DND-41 (cell line): ENCODE measurements around the gene STXBP6.

Experiments
- EZH2 ChIP-seq: IDR thresholded peaks from 3 replicates; pipeline ENCODE4 v1.6.1; 2012; ENCODE audit warnings: borderline replicate concordance, low read depth, mild to moderate bottlenecking, moderate library complexity, low read length, inconsistent platforms; ENCODE audit not compliant: severe bottlenecking
- TF ChIP-seq, protein P1 (sequence below): IDR thresholded peaks from 2 replicates; pipeline ENCODE4 v1.5.1; 2012; ENCODE audit warnings: borderline replicate concordance, low read length, moderate library complexity, mild to moderate bottlenecking; ENCODE audit not compliant: poor library complexity, severe bottlenecking; ENCODE audit errors: extremely low read depth

DNA sequence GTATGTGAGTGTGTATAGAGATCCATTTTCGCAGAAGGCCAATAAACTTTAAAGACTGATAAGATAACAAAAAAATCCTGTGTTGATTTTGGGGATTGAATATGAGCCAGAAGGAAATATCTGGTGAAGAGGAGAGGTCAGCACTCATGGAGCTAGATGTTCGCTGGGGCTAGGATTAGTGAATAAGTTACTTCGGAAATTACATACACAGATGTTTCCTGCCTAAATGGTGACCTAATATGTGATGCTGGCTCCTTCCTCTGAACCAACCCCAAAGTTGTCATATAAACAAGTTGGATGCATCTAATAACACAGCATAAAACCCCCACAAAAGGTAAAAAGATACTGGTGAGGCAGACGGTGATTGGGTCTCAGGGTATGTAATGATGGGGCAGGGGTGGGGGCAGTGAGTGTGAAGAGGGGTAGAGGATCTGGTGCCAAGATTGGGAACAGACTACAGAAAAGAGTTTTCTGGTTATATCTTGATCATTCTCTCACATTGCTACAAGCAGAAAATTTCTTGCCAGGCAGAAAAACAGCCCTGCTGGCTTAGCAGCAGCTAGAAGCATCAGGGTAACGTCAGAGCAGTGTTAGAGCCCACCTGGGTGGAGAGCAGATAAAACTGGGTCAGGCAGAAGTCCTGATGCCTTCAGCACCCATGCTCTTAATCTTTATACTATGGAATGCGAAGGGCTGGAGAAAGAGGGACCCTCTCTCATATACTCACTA is 275.6 kb downstream of the STXBP6 start:
- TF ChIP-seq, protein P1, sequence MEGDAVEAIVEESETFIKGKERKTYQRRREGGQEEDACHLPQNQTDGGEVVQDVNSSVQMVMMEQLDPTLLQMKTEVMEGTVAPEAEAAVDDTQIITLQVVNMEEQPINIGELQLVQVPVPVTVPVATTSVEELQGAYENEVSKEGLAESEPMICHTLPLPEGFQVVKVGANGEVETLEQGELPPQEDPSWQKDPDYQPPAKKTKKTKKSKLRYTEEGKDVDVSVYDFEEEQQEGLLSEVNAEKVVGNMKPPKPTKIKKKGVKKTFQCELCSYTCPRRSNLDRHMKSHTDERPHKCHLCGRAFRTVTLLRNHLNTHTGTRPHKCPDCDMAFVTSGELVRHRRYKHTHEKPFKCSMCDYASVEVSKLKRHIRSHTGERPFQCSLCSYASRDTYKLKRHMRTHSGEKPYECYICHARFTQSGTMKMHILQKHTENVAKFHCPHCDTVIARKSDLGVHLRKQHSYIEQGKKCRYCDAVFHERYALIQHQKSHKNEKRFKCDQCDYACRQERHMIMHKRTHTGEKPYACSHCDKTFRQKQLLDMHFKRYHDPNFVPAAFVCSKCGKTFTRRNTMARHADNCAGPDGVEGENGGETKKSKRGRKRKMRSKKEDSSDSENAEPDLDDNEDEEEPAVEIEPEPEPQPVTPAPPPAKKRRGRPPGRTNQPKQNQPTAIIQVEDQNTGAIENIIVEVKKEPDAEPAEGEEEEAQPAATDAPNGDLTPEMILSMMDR: no peak
- no peak for TF ChIP-seq EZH2
